Brain microvascular endothelial cell (primary cell): ENCODE data around the gene DGCR8.

Experiments used
- DNase-seq: peaks from one replicate; pipeline ENCODE4 v3.0.0-alpha.2; 2020
- H3K27ac ChIP-seq: fragments of 250-450 bp; sonication (Bioruptor Pico); 2 replicates; pipeline ENCODE4 v1.5.1; 2020; ENCODE audit warnings: mild to moderate bottlenecking, moderate library complexity
- H3K27me3 ChIP-seq: fragments of 250-450 bp; sonication (Bioruptor Pico); replicated peaks from 2 replicates; pipeline ENCODE4 v1.5.1; 2020; ENCODE audit warnings: mild to moderate bottlenecking
- H3K36me3 ChIP-seq: fragments of 250-450 bp; sonication (Bioruptor Pico); replicated peaks from 2 replicates; pipeline ENCODE4 v1.5.1; 2020; ENCODE audit warnings: mild to moderate bottlenecking
- H3K4me3 ChIP-seq: 2 replicates; pipeline ENCODE4 v1.5.1; 2011; ENCODE audit warnings: low read depth, mild to moderate bottlenecking, control low read depth, low read length, moderate library complexity
- in situ Hi-C: cut with HindIII; loops from 2 replicates; pipeline ENCODE4 v1.10.0; 2017; ENCODE audit warnings: low sequenced_read_pairs, low pct_ligation_motif_present
- TF ChIP-seq, protein P1 (sequence below): IDR thresholded peaks from 2 replicates; pipeline ENCODE4 v1.5.1; 2011; ENCODE audit warnings: low read depth, mild to moderate bottlenecking, moderate library complexity, low read length, control low read depth, inconsistent platforms; ENCODE audit errors: missing control alignments

Gene DGCR8

DNA sequence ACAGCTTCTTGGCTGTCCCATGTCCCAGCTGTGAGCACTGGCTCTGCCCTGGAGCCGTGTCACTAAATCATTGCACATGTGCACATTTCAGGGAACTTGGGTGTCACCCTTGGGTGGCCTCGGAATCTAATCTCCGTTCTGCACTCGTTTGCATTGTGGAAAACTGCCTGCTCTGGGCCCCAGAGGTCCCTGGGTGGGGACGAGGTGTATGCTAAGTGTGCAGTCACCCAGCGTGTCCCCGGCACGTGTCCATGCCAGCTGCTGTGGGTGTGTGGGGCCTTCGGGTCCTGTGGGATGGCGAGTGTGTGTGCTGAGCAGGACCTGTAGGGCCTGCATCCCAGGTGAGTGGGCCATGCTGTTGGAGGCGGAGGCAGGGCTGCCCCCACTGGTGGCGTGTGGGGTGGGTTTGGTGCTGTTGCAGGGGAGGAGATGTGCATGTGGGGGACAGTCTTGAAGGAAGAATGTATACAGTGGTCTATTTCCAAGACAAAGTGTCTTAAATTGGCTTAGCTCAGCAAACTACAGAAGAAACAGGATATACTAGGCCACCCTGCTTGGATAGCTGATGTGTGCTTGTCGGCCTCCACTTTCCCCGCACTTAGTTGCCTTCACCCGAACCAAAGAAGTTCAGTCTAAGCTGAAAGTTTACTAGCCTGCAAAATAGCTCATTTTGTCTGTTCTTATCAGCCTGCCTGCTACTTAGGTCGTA is 44.5 kb upstream of the DGCR8 start:
- Histone ChIP-seq H3K27me3 (no peaks in the 10 kb centered on the region), H3K27ac (no peak overlapping the region), H3K4me3 (no peak overlapping the region), H3K36me3 (peaks cover 27% of the 10 kb centered on the region)
- TF ChIP-seq, protein P1, sequence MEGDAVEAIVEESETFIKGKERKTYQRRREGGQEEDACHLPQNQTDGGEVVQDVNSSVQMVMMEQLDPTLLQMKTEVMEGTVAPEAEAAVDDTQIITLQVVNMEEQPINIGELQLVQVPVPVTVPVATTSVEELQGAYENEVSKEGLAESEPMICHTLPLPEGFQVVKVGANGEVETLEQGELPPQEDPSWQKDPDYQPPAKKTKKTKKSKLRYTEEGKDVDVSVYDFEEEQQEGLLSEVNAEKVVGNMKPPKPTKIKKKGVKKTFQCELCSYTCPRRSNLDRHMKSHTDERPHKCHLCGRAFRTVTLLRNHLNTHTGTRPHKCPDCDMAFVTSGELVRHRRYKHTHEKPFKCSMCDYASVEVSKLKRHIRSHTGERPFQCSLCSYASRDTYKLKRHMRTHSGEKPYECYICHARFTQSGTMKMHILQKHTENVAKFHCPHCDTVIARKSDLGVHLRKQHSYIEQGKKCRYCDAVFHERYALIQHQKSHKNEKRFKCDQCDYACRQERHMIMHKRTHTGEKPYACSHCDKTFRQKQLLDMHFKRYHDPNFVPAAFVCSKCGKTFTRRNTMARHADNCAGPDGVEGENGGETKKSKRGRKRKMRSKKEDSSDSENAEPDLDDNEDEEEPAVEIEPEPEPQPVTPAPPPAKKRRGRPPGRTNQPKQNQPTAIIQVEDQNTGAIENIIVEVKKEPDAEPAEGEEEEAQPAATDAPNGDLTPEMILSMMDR = no peak
- in situ Hi-C loops = no loop called here
- DNase-seq = no peak

DNA sequence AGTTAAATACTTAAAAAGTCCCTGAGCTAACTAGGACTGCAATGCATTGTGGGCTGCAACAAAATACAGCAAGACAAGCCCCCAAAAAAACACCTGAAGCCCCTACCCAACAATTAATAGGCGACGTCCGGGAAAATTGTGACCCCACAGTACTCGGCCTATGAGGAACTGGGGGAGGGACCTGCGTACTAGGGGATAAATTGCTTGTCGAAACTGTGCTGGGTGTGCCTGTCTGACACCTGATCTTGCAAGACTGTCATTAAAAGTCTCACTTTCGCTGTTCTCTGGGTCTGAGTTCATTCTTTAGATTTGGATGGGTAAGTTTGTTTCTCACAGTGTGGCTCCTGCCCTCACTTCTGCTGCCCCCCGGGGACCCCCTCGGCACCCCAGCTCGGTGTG is 44.0 kb upstream of the DGCR8 start:
- H3K4me3 ChIP-seq = no peak overlapping the region
- TF ChIP-seq, protein P1 = no peak
- H3K27me3 ChIP-seq = no peaks in the 10 kb centered on the region
- no peak overlapping the region for H3K27ac ChIP-seq
- peaks cover 27% of the 10 kb centered on the region for H3K36me3 ChIP-seq
- in situ Hi-C loops = no loop called here
- DNase-seq = no peak

DNA sequence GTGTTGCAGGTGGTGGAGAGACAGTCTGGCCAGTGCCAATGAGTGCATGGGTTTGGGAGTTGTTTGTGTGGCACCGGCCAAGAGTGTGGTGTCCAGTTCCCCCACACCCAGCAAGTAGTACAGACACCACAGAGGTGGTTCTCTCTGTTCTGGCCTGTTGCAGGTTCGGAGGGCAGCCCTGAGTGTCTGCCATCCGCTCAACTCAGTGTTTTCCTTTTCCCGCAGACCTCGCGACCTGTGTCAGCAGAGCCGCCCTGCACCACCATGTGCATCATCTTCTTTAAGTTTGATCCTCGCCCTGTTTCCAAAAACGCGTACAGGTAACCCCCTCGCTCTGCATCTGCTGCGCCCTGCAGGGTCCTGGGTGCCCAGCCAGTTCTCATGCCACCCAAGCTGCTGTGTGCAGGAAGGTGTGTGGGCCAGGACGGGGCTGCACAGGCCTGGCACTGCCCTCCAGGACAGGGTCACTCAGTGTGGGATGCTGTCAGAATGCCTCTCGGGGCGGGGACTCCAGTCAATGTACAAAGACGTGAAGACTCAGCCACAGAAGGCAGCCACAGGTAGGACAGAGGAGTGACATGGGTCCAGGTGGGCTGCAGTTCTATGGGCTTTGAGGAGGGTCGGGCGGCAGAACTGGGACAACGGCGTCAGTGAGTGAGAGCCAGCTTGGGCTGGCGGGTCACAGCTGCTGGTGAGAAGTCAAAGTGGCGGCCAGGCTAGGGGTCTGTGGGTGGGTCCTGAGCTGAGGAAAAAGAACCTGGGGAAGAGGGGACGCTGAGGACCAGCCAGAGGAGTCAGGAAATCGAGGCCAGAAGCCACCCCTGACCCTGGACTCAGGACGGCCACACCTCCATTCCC is 43.3 kb upstream of the DGCR8 start:
- in situ Hi-C loops = no loop called here
- no peak overlapping the region for H3K27ac ChIP-seq

DNA sequence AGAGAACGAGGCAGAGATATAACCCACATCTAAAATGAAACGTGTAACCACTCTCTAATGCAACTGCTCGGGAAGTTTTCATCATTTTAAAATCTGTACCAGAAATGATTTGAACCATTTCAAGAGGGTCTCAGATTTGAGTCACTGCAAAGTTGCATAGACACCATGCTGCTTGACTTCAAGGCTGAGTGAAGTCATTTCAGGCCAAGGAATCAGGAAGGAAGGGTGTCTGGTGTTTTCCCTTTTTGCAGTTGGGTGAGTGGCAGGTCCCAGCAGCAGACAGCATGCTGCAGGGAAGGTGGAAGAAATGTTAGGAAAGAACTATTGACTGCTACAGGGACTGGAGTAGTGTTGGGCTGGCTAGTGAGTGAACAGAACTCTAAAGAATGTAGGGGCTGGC is 42.6 kb upstream of the DGCR8 start:
- Histone ChIP-seq H3K4me3 (no peak overlapping the region), H3K27ac (no peak overlapping the region), H3K36me3 (peaks cover 18% of the 10 kb centered on the region), H3K27me3 (no peaks in the 10 kb centered on the region)
- TF ChIP-seq, protein P1 = no peak
- no peak for DNase-seq
- in situ Hi-C loops = no loop called here

More for the DNA sequence above, 43.3 kb upstream of the DGCR8 start:
- no peak for DNase-seq
- no peaks in the 10 kb centered on the region for H3K27me3 ChIP-seq
- TF ChIP-seq, protein P1 = no peak
- H3K36me3 ChIP-seq = peaks cover 21% of the 10 kb centered on the region
- no peak overlapping the region for H3K4me3 ChIP-seq

DNA sequence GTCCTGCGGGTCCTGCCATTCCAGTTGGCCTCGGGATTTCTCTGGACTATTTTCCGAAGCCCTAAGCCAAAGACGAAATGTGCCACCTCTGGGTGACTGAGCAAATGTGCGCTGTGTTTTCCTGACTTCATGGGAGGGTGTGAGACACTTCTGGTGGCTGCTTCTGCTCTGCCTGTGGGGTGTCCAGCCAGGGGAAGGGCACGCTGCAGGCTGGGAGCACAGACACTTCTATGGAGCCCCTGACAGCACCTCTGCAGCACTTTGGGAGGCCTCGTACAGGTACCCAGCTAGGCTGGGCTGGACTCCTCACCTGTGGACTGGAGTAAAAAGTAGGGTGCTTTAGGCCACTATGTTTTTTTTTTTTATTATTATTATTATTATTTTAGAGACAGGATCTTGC is 41.5 kb upstream of the DGCR8 start:
- Histone ChIP-seq H3K4me3 (no peak overlapping the region), H3K27ac (no peak overlapping the region), H3K27me3 (no peaks in the 10 kb centered on the region), H3K36me3 (peaks cover 21% of the 10 kb centered on the region)
- no peak for DNase-seq
- in situ Hi-C loops = no loop called here
- TF ChIP-seq, protein P1 = no peak
